GM12865 (cell line): ENCODE data around the gene UBE2D3.
A peak's percentile ranks its signal among the peaks of the same experiment; 100 is the strongest.
"Not testable (repeated sequence)": the region's sequence is repeated elsewhere in the genome, so short reads cannot be mapped to it uniquely, and the experiment has no call there.

Experiments
- DNase-seq: peaks from one replicate; pipeline ENCODE4 v3.0.0; 2010; ENCODE audit warnings: low read depth
- H3K4me3 ChIP-seq: 2 replicates; pipeline ENCODE4 v1.5.1; 2011; ENCODE audit warnings: mild to moderate bottlenecking, low read depth, low read length, control low read depth
- CTCF ChIP-seq: IDR thresholded peaks from 2 replicates; pipeline ENCODE4 v1.5.1; 2011; ENCODE audit warnings: low read length, control low read depth, low read depth, inconsistent platforms; ENCODE audit not compliant: insufficient read depth; ENCODE audit errors: missing control alignments

The UBE2D3 gene

GRCh38 chr4:102826890-102827673 is at the start of gene UBE2D3:
TSS of gene UBE2D3 (minus strand) at chr4:102827551. CDS start at chr4:102826508, 1,043 bp downstream.
- TF ChIP-seq CTCF: peak; percentile 1

GRCh38 chr4:102871772-102872171 is 44.4 kb upstream of the UBE2D3 start:
- TF ChIP-seq CTCF: no peak
- no peak overlapping the region for H3K4me3 ChIP-seq

More at GRCh38 chr4:102826890-102827673, at the start of gene UBE2D3:
- peak; percentile 99 for DNase-seq
- peak within 1 kb of the TSS; percentile 92 for H3K4me3 ChIP-seq

GRCh38 chr4:102869569-102870197 is 42.3 kb upstream of the UBE2D3 start:
- no peak for TF ChIP-seq CTCF
- H3K4me3 ChIP-seq: peak overlapping the region; percentile 75
- peak; percentile 14 for DNase-seq

More at GRCh38 chr4:102871772-102872171, 44.4 kb upstream of the UBE2D3 start:
- DNase-seq: no peak

DNA sequence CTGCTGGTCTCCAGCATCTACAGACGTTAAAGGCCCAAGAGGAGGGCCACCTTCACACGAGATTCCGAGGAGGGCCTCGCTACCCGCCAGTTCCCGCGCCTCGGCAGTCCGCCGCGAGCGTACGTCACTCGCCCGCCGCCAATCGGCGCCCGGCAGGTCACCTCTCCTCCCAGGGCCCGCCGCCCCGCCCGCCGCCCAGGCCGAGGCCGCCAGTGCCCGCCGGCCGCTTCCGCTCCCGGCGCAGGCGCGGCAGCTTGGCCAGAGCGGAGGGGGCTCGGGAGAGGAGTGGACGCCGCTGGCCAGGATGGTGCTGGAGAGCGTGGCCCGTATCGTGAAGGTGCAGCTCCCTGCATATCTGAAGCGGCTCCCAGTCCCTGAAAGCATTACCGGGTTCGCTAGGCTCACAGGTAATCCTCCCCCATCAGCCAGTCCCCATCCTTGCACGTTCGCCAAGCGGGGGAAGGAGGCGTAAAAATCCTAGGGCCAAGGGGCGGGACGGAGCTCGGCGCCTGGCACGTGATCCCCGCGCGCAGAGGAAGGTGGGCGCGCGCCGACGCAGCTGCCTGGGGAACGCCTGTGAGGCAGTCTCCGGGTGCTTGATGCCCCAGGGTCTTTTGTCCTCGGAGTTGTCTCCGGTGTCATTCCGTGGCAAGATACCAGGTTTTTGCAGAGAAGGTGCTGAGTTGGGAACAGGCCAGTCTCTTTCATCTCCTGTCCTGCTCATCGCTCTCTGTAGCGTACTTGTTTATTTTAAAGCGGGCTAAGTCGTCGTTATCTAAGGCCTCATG is 41.6 kb upstream of the UBE2D3 start, which contains the start of gene CISD2:
CISD2 (plus strand) TSS at position 212 of the 788 bp plus-strand sequence; CDS start at position 305, 93 bp downstream.
- DNase-seq: peak; percentile 97
- no peak for TF ChIP-seq CTCF
- peak within 1 kb of the TSS; percentile 75 for H3K4me3 ChIP-seq

- peak; percentile 34 for DNase-seq
- H3K4me3 ChIP-seq: peak overlapping the region; percentile 75
- no peak for TF ChIP-seq CTCF
These were observed 40.9 kb upstream of the UBE2D3 start for GRCh38 chr4:102868153-102868780.

- TF ChIP-seq CTCF: no peak
- peak overlapping the region; percentile 75 for H3K4me3 ChIP-seq
- peak; percentile 82 for DNase-seq
These were observed 40.2 kb upstream of the UBE2D3 start for GRCh38 chr4:102867278-102868152.

DNA sequence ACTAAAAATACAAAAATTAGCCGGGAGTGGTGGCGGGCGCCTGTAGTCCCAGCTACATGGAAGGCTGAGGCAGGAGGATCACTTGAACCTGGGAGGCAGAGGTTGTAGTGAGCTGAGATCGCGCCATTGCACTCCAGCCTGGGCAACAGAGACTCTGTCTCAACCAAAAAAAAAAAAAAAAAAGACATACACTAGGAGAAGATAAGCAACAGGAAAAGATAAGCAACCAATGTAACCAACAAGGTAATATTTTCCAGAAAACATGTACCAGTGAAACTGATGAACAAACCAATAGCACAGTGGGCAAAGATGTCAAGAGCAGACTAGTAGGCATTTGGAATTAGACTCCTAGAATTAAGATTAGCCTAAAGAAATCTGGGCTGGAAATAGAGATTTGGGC is 38.0 kb upstream of the UBE2D3 start:
- not testable (repeated sequence) for H3K4me3 ChIP-seq, DNase-seq
